KOPT-K1 (cell line): Measurements from ENCODE around the gene PDE4DIP.
"Not testable (repeated sequence)": the region's sequence is repeated elsewhere in the genome, so short reads cannot be mapped to it uniquely, and the experiment has no call there.

Experiments
- H3K27ac ChIP-seq: fragments of 200-600 bp; sonication (generic); 2 replicates; pipeline ENCODE4 v1.5.1; 2016; ENCODE audit warnings: antibody characterized with exemption, mild to moderate bottlenecking, low read depth, low read length; ENCODE audit not compliant: poor library complexity, severe bottlenecking
- H3K36me3 ChIP-seq: fragments of 200-600 bp; sonication (generic); 2 replicates; pipeline ENCODE4 v1.5.1; 2017; ENCODE audit warnings: antibody characterized with exemption, mild to moderate bottlenecking, low read length, moderate library complexity; ENCODE audit not compliant: insufficient read depth
- H3K9me3 ChIP-seq: fragments of 200-600 bp; sonication (generic); 2 replicates; pipeline ENCODE4 v1.5.1; 2017; ENCODE audit warnings: antibody characterized with exemption, low read length, mild to moderate bottlenecking; ENCODE audit not compliant: insufficient read depth, poor library complexity, severe bottlenecking

The PDE4DIP gene

GRCh38 chr1:148890075-148890568 lies 45.9 kb downstream of the PDE4DIP start:
- not testable (repeated sequence) for H3K9me3 ChIP-seq, H3K36me3 ChIP-seq, H3K27ac ChIP-seq

DNA sequence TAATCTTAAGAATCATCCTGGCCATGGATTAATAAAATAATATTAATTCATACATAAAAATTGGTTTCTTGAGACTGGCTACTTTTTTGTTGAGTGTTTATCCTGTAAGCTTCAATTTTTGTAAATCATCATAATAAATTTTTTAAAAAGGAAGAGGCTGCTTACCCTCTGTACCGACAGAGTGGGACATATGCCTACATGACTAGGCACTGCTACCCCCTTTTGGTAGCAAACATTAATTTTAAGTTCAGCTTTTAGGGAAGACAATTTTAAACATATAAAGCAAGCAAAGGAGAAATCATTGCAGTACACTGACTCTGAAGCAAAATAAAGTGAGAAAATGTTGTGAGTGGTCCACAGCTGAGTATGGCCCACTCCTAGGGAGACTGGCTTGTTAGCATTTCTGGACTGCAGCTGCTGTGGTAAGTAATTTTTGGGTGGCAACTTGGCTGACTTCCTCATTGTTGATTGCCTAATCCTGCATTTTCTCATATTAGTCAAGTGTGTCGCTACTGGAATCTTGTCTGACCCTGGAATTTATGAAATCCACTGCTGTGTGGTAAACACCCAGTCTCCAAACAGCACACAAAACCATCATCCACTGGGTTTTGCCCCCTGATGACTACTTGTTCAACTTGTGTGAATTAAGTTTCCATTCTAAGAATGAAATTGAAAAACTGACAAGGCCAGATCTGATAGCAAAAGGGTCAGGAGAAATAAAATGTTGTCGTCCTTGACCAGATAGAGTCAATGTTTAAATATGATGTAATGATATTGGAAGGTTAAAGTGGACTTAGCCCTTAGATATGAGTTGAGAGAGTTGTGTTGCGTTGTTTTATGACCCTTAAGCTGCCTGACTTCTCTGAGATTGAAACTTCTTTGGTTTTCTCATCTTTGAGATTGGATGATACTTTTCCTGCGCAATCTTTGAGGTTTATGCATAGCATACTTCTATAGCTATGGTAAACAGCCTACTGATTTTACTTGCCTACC lies 50.4 kb downstream of the PDE4DIP start:
- not testable (repeated sequence) for H3K27ac ChIP-seq, H3K9me3 ChIP-seq, H3K36me3 ChIP-seq

- not testable (repeated sequence) for H3K9me3 ChIP-seq, H3K27ac ChIP-seq, H3K36me3 ChIP-seq
These were observed 55.8 kb downstream of the PDE4DIP start for GRCh38 chr1:148900026-148900425.

DNA sequence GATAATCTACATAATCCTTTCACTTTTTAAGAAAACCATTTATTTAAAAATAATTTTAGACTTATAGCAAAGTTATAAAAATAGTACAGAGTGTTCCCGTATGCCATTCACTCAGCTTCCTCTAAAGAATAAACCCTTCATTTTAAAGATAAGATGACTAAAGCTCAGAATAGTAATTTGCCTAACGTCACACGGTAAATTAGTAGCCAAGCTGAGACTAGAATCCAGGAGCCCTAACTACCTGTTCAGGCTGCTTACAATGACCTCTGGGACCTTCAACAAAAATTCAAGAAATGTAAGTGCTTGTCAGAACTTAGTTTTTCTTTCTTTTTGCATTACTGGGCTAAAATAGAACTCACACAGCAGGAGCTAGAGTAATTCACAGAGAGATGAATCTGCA lies 56.5 kb downstream of the PDE4DIP start:
- not testable (repeated sequence) for H3K36me3 ChIP-seq, H3K9me3 ChIP-seq, H3K27ac ChIP-seq

- H3K27ac ChIP-seq, H3K36me3 ChIP-seq, H3K9me3 ChIP-seq: not testable (repeated sequence)
These were observed 57.1 kb downstream of the PDE4DIP start for GRCh38 chr1:148901150-148901952.

DNA sequence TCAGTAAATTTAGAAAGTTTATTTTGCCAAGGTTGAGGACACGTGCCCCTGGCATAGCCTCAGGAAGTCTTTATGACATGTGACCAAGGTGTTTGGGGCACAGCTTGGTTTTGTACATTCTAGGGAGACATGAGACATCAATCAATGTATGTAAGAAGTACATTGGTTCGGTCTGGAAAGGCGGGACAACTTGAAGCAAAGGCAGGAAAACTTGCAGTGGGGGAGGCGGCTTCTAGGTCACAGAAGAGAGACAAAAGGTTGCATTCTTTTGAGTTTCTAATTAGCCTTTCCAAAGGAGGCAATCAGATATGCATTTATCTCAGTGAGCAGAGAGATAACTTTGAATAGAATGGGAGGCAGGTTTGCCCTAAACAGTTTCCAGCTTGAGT lies 57.7 kb downstream of the PDE4DIP start:
- not testable (repeated sequence) for H3K36me3 ChIP-seq, H3K9me3 ChIP-seq, H3K27ac ChIP-seq

- H3K27ac ChIP-seq, H3K9me3 ChIP-seq, H3K36me3 ChIP-seq: not testable (repeated sequence)
These were observed 65.1 kb downstream of the PDE4DIP start for GRCh38 chr1:148909219-148909826.

DNA sequence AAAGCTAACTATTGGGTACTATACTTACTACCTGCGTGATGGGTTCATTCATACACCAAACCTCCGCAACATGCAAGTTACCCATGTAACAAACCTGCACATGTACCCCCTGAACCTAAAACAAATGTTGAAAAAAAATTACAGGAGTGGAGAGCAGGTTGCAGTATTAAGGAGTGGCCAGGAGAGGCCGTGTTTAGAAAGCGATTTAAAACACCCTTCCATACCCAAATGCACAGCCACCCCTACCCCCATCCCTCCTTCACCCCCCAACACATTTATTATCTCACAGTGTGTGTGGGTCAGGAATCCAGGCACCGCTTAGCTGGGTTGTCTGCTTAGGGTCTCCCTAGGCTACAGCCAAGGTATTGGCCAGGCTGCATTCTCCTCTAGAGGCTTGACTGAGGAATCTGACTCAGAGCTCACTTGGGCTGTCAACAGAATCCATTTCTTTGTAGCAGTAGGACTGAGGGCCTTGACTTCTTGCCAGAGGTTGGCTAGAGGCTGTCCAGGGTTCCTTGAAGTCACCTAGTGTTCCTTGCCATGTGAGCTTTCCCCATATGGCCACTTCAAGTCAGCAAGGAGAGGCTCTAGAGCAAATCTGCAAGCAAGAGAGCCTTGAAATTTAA lies 67.2 kb downstream of the PDE4DIP start:
- not testable (repeated sequence) for H3K9me3 ChIP-seq, H3K27ac ChIP-seq, H3K36me3 ChIP-seq

DNA sequence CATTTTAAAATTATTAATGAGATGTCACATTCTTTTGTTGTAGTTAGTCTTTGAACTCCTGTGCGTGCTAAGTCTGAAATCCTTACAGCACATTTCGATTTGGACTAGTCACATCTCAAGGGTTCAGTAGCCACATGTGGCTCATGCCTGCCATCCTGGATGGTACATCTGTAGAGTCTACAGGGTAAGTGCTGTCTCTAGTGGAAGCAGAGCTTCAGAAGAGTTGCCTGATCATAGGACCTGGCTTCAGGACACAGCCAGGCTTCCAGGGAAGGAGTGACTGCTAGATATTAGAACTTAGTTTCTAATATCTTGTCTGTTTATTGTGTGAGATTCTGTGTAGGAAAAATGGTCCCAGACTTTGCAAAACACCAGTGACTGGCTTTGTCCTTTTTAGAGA lies 72.0 kb downstream of the PDE4DIP start:
- H3K27ac ChIP-seq, H3K36me3 ChIP-seq, H3K9me3 ChIP-seq: not testable (repeated sequence)

GRCh38 chr1:148916695-148917348 lies 72.6 kb downstream of the PDE4DIP start:
- not testable (repeated sequence) for H3K36me3 ChIP-seq, H3K9me3 ChIP-seq, H3K27ac ChIP-seq

- not testable (repeated sequence) for H3K27ac ChIP-seq, H3K36me3 ChIP-seq, H3K9me3 ChIP-seq
These were observed 74.7 kb downstream of the PDE4DIP start for GRCh38 chr1:148918836-148919447.

DNA sequence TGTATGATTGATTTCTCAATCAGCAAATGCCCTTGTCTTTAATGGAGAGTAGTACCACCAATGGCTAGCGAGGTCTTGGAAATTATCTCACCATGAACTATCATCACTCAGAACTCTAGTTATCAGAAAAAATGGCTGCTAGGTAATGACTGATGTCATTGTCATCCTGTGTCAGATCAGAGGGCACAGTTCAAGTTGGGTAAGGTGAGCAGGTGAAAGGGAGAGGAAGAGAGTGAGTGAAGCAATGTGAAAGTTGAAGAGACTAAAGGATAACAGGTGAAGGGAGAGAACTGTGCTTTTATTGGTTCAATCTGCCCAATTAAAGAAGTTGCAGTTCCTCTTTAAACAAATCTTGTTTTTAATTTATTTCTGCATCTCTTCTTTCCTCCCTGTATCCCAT lies 76.8 kb downstream of the PDE4DIP start:
- not testable (repeated sequence) for H3K27ac ChIP-seq, H3K36me3 ChIP-seq, H3K9me3 ChIP-seq

- H3K36me3 ChIP-seq, H3K27ac ChIP-seq: not testable (repeated sequence)
These were observed 79.6 kb downstream of the PDE4DIP start for GRCh38 chr1:148923798-148924197.

GRCh38 chr1:148927645-148928044 lies 83.4 kb downstream of the PDE4DIP start:
- not testable (repeated sequence) for H3K9me3 ChIP-seq, H3K36me3 ChIP-seq, H3K27ac ChIP-seq

More at GRCh38 chr1:148923798-148924197, 79.6 kb downstream of the PDE4DIP start:
- not testable (repeated sequence) for H3K9me3 ChIP-seq
